ENCODE measurements around the gene DNAJA2. TPM values are rescaled to one million over a fixed set of nuclear protein-coding genes. Genes with fewer than 3 reads are reported as not detected.

DNAJA2 gene
- total and polyA plus RNA-seq, 2 of the 4 experiments (the other 2 are of a cell fraction) = 18.6 to 53.9 TPM

- WGBS, 2 experiments (ENCODE audit: extremely low coverage in 2 of 2, insufficient read length in 1 of 2) = no CpG with 5 or more reads among the region's 3 CpGs
- H3K4me2 ChIP-seq (ENCODE audit: low read depth, low read length) = no peak overlapping the region
- H3K9me1 ChIP-seq (ENCODE audit: insufficient read depth, low read length) = no peaks in the 10 kb centered on the region
- no peak overlapping the region for H3K27ac ChIP-seq (ENCODE audit: insufficient read depth, low read length)
- ChIA-PET POLR2A (ENCODE audit: unreplicated experiment) (no interaction called here), CTCF (interaction anchor here (1.1 kb wide), 1 partner anchor 12 kb away, joined by 3 read pairs; no protein-coding TSS in a partner anchor)
- H2BK20ac ChIP-seq (ENCODE audit: low read depth, low read length) = no peak overlapping the region
- H4K5ac ChIP-seq (ENCODE audit: low read depth, low read length) = no peak overlapping the region
- no peak overlapping the region for H4K91ac ChIP-seq (ENCODE audit: insufficient read depth, low read depth, low read length)
- H3K9ac ChIP-seq (ENCODE audit: low read depth, low read length) = no peak overlapping the region
- no peak overlapping the region for H3K4me3 ChIP-seq (ENCODE audit: insufficient read depth, low read depth, low read length)
- no peaks in the 10 kb centered on the region for H3K36me3 ChIP-seq (ENCODE audit: control insufficient read depth, insufficient read depth, low read length)
- no peak overlapping the region for H2AK9ac ChIP-seq (replicated peaks; ENCODE audit: low read depth, low read length, poor library complexity)
- H2AFZ ChIP-seq (replicated peaks; ENCODE audit: low read length, poor library complexity) = no peak overlapping the region
- no peak overlapping the region for H4K8ac ChIP-seq (ENCODE audit: low read depth in 2 of 2, low read length in 2 of 2)
- H3K4ac ChIP-seq (ENCODE audit: low read depth, low read length) = no peak overlapping the region
- intact Hi-C loops (cut with micrococcal nuclease) (no loop called here), in situ Hi-C loops (cut with MboI; ENCODE audit: low sequenced_read_pairs) (no loop called here), dilution Hi-C loops (cut with HindIII; ENCODE audit: low sequenced_read_pairs, unreplicated experiment) (no loop called here)
- H4K20me1 ChIP-seq (ENCODE audit: insufficient read depth, low read length) = no peaks in the 10 kb centered on the region
- H3K23ac ChIP-seq (ENCODE audit: low read depth, low read length) = no peak overlapping the region
- H2BK120ac ChIP-seq (ENCODE audit: low read depth, low read length) = no peak overlapping the region
- H2BK15ac ChIP-seq (ENCODE audit: low read depth, low read length) = no peak overlapping the region
- H2BK5ac ChIP-seq (ENCODE audit: low read depth, low read length, poor library complexity, severe bottlenecking) = no peak overlapping the region
- no peaks in the 10 kb centered on the region for H3K9me3 ChIP-seq (ENCODE audit: control insufficient read depth, insufficient read depth, low read length)
- no peak overlapping the region for H2AK5ac ChIP-seq (ENCODE audit: low read depth, low read length)
- TF ChIP-seq SMC3 (IDR thresholded peaks at IDR 0.05; ENCODE audit: low read depth, low read length) (no peak), FOS (IDR thresholded peaks at IDR 0.05; ENCODE audit: low read depth, low read length) (no peak), NFE2L2 (IDR thresholded peaks at IDR 0.05; ENCODE audit: low read depth, low read length) (no peak), BHLHE40 (IDR thresholded peaks at IDR 0.05; ENCODE audit: low read depth, low read length) (no peak), ELK1 (IDR thresholded peaks at IDR 0.05; ENCODE audit: borderline replicate concordance, low read depth, low read length) (no peak)
- ATAC-seq (ENCODE audit: low read depth) (no peak), DNase-seq (no peak)
- no peak overlapping the region for H3K18ac ChIP-seq (ENCODE audit: low read depth, low read length)
- H3K14ac ChIP-seq (replicated peaks; ENCODE audit: low read depth, low read length) = no peak overlapping the region
- H3K56ac ChIP-seq (ENCODE audit: extremely low read depth, insufficient read depth, low read length) = no peak overlapping the region
- H3K27me3 ChIP-seq (ENCODE audit: control insufficient read depth, insufficient read depth, low read length) = no peaks in the 10 kb centered on the region; the same call in none of the 2 replicates
- BruUV-seq (replicated peaks) = no TSS peak
- H3K4me1 ChIP-seq (ENCODE audit: control insufficient read depth, insufficient read depth, low read length) = no peaks in the 10 kb centered on the region
- H3K79me1 ChIP-seq (ENCODE audit: low read depth in 1 of 2, low read length in 2 of 2) = no peaks in the 10 kb centered on the region
Measured at GRCh38 chr16:46986438-46986837, 13.0 kb upstream of the DNAJA2 start.
